GM19193 (cell line): ENCODE data around the gene ADAMTS17.

Experiments
- POLR2A ChIP-seq: IDR thresholded peaks from 4 replicates; pipeline ENCODE4 v1.6.1; 2011; ENCODE audit not compliant: insufficient read depth, insufficient read length; ENCODE audit errors: extremely low read depth

The ADAMTS17 gene

DNA sequence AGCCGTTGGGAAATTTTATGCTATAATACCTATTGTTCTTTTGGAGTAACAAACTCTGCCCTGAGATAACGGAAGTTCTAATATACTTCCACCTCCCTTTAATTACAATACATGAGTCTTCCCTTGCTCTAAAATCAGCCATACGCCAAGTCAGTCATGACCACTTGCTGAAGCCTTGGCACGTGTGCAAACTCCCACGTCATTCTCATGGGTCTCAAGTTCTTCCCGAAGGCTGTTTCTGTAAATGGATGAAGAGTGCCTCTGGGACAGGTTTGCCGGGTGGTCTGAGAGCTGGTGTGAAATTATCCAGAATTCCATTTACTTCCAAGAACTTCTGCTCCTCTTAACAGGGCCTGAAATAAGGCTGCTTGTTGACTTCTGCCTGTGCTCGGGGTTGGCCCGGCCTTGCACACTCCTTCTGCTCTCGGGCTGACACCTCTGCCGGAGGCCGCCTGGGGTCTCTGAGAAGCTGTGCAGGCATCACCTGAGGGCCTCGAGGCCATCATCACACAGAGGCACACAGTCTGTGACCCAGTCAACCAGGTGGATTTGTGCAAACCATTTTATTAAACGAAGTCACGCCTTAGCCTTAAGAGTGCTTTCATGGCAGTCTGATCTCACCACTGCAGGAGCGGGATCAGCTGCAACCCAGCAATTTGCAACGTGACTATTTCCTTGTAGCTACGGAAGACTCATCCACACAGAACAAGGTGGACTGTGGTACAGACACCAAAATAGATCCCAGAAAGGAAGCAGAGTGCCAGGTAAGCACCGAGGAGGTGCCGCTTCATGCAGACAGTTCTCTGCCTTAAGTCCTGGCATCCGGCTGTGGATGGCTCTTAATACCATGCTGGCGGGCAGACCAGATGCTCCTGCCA lies 120.1 kb downstream of the ADAMTS17 start:
- no peak for TF ChIP-seq POLR2A

DNA sequence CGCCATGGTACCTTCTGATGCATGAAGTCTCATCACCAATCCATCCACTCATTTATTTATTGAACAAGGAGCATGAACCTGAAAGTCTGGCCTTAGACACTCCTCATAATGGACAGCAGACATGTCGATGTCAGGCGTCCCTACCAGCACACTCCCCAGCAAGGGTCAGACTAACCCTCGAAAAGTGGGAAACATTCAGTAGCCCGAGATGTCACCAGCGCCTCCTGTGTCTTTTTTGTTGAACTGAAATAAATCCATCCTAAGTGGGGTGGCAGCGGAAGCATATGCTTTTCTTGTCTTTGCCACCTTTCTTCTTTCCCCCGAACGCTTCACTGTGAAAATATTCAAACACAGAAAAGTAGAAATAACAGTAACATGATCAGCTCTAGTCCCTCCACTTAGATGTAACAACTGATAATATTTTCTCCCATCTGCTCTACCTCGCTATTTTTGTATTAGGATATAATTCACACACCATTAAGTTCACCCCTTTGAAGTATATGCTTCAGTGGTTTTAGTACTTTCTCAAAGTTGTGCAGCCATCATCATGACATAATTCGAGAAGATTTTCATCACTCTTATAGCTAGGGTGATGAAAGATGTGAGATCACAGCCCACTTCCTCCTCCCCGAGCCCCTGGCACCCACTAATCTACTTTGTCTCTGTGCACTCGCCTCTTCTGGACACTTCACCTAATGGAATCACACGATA lies 121.6 kb downstream of the ADAMTS17 start:
- no peak for TF ChIP-seq POLR2A

DNA sequence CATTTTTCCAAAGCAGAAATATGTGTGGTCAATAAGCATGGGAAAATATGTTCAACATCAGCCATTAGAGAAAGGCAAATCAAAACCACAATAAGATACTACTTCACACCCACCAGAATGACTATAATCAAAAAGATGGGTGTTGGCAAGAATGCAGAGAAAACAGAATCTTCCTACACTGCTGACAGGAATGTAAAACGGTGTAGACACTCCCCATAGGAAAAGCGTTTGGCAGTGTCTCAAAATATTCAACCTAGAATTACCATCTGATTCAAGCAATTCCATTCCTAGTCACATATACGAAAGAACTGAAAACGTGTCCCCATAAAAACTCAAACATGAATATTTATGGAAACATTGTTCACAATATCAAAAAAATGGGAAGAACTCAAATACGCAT lies 123.3 kb downstream of the ADAMTS17 start:
- TF ChIP-seq POLR2A: no peak

DNA sequence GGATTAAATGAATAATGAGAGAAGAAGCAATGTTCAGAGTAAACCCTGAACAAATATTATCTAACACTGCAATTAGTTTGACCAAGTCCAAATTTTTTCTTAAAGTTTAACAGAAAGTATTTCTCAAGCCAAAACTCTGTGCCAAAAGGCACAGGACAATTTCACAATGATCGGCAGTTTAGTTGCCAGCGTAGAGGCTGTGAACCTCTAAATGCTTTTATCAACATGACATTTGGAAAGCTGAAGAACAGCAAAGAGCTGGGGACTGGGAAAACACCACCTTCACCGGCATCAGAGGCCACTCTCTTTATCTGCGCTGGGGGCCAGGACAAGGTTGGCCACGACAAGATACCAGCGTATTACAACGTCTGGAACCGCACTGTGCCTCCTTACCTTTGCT lies 125.6 kb downstream of the ADAMTS17 start:
- no peak for TF ChIP-seq POLR2A

DNA sequence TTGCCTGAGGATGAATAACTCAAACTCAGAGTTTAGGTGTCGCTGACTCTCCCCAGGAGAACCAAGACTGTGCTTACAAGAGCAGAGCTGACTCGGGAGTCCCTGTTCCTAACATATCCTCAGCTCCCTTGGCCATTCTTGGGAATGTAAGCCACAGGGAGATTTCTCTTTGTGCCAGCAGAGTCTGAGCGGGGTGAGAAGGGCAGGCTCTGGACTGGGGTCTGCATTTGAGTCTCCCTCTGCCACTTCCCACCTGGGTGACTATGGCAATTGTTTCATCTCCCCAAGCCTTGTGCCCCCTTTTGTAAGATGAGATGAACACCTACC lies 126.0 kb downstream of the ADAMTS17 start:
- no peak for TF ChIP-seq POLR2A

DNA sequence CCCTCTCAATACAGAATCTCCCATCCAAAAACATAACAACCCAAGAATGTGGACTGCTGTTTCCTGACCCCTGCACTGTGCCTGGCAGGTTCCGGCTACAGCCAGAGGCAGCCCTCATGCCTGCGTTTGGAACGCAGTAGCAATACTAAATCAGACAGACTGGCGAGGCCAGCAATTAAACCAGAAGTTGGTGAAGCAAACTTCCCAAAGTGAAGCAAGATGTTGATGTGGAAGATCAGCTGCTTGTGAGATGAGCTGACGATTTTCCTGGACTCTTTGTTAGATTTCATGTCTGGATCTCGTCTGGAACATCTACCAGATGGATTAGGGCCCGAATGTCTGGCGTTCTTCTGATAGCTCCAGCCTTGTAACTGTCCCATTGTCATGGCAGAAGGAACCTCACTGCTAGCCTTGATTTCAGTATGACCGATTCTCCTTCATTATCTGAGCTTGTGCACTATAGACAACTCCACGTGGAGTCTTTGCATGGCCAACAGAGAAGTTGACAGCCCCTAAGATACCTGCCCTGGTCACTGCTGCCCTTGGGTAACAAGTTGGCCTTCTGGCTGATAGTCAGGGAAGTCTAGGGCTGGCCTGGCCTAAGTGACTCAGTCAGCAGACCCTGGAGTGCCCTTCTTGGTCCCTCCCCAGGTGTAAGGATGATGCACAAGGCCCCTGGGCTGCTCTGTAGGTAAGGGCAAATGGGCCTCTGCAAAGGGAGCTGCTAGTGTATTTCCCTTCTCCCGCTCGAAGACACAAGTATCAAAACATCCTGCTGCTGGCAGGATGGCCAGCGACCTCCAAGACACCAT lies 126.5 kb downstream of the ADAMTS17 start:
- no peak for TF ChIP-seq POLR2A

DNA sequence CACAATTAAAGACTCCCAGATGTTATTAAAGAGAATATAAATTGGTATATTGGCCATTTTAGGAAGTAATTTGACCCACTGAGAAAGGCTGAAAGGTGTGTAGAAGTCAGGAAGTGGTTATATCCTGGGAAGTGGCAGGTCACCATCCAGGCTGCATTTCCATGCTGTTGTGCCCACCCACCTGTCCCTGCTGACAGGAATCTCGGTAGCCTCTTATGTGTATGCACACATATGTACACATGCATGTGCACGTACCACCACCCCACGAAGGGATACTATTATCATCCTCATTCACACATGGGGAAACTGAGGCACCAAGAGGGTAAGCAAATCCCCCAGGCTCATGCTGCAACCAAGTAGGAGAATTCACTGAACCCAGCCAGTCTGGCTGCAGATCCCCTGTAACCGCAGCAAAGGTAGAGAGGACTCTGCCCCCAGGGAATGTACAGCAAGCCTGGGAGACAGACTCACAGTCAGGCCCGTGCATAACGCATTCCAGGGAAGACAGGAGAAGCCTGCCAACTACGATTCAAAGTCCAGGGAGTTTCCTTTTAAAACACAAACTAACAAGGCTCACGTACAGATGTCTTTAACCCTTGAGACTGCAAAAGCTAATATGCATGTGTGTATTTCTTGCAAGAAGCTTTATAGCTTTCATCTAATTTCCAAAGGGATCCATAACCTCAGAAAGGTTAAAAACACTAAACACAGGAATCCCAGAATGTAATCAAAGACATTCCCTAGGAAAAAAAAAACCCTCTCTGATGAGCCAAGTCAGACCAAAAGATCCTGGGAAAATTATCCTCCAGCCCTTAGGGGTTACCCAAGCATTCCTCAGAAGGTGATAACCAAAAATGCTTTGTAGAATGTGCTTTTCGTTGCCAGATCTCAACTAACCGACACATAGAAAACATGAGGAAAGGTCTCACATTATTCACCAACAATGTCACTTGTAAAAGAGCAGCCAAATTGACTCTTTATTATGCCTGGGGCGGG lies 129.6 kb downstream of the ADAMTS17 start:
- TF ChIP-seq POLR2A: no peak

DNA sequence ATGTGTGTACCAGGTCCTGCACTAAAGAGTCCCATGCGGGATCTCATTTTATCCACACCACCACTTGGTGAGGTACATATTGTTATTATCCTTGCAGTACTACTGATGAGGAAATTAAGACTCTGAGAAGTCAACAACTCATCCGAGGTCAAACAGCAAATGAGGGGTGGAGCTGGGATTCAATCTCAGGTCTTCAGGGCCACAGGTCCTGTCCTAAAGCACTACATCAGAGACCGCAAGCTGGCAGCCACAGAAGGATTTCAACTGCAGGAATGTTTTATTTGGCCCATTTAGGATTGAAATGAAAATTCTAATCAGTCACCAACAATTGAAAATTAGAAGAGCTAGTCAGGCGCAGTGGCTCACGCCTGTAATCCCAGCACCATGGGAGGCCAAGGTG lies 131.4 kb downstream of the ADAMTS17 start:
- no peak for TF ChIP-seq POLR2A

DNA sequence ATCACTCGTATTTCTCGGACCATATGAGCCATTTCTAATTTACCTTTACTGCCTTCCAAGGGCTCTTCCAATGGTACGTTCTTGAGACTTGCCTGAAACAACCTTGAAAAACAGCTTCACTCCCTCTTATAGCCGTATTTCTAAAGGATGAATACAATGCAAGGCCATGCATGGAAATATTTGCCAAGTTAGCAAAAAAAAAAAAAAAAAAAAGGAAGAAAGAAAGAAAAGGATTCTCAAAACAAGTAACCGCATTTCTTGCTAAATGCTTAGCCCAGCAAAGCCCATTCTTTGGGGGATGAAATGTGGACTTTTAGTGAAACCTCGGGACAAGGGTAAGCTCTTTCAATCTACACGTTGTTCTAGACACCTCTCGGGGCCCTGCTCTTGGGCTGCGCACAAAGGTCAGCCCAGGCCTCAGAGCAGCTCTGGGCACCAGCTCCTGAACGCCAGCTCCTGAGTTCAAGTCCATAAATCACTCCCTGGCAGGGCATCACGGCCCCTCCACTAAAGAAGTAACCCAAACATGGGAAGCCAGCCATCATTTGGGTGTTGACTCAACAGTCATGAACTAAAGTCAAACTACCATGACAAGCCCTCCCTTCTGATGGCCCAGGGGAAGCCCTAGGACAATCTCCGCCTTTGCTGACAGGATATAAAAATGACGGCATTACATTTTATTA lies 132.7 kb downstream of the ADAMTS17 start:
- TF ChIP-seq POLR2A: no peak

DNA sequence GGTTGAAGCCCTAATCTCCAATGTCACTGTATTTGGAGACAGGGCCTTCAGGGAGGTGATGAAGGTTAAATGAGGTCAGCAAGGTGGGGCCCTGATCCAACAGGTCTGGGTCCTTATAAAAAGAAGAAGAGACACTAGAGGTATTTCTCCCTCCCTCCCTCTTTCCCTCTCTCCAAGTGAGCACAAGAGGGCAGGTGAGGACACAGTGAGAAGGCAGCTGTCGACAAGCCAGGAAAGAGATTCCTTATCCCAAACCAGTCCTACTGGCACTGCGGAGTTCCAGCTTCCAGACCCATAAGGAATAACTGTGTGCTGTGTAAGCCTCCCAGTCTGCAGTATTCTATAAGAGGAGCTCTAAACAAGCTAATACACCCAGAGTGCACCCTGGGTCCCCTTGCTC lies 134.7 kb downstream of the ADAMTS17 start:
- TF ChIP-seq POLR2A: no peak

DNA sequence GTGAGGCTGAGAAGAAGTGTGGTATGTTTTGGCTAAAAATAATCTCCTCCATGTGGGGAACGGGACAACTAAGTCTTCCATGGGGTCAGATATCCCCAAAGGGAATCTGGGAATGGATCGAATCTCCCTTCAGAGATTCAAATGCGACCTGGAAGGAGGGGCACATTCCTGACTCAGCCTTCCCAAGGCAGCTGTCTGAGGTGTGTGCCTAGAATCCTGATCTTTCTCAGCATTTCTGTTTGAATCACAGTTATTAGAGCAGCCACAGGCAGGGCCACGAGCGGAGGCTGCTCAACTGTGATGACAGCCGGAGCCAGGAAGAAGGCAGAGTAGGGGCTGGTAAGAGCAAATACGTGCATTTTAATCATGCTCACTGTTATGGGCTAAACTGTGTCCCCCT lies 135.1 kb downstream of the ADAMTS17 start:
- TF ChIP-seq POLR2A: no peak

DNA sequence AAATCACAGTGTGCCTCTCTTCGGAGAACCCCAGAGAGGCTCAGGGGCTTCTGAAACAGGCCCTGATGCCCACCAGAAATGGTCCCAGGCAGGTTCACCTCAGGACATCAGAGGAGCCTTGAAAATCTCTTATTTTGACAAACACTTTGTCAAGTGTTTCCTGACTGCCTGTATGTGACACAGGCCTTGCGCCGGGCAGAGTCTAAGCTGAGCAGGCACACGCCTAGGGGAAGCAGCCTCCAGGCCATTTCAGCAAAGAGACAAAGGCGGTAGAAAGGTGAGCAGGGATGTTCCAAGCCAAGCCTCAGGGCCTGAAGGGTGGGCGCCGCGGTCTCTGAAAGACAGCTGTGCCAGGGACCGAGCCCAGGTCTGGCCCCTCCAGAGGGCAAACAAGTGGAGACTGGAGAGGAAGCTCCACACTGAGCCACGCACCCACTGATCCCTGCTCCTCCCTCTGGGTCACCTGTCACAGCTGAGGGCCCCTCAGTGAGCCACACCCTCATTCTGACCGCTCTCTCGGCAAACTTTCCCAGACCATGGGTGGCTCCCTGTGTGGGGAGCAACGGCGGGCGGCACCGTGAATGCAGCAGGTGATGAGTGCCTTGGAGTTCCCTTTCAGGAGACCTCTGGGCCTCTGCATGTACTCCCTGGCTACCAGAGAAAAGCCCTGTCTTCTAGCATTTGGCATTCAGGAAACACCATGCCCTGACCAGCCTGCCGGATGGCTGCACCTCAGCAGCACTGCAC lies 136.1 kb downstream of the ADAMTS17 start:
- no peak for TF ChIP-seq POLR2A

DNA sequence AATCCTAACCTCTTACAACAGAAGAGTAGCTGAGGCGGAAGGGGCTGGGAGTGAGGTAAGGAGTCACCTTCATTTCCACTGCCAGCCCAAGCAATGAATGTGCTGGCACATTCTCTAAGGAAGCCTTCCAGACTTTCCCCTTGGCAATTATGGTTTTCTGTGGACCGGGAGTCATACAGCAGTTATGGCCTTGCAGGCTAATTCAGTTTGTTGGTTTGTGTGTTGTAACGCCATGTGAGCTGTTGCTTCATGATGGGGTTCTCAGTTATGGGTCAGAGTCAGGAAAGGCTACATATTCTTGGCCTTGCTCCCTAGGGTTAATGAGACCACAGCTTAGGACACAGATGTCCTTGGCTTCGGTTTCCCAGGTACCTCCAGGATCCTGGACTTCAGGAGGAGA lies 137.0 kb downstream of the ADAMTS17 start:
- no peak for TF ChIP-seq POLR2A
